B cell (primary cell): ENCODE measurements around the gene EPHA2.

Source experiments
- CTCF ChIP-seq: fragments of 200-600 bp; IDR thresholded peaks from one replicate; pipeline ENCODE4 v1.8.0; 2022; ENCODE audit warnings: antibody characterized with exemption, mild to moderate bottlenecking
- EZH2 ChIP-seq: IDR thresholded peaks from 2 replicates; pipeline ENCODE4 v1.6.1; 2012; ENCODE audit warnings: borderline replicate concordance, low read depth, mild to moderate bottlenecking, moderate library complexity, low read length; ENCODE audit not compliant: insufficient read depth, poor library complexity, severe bottlenecking

- TF ChIP-seq CTCF (no peak), EZH2 (no peak)
These were observed 42.7 kb upstream of the EPHA2 start for GRCh38 chr1:16198444-16199156.
